SJCRH30 (cell line): ENCODE measurements around the gene CLEC4M. TPM values are rescaled to one million over a fixed set of nuclear protein-coding genes. Genes with fewer than 3 reads are reported as not detected.
"Not testable (repeated sequence)": the region's sequence is repeated elsewhere in the genome, so short reads cannot be mapped to it uniquely, and the experiment has no call there.

Experiments
- DNase-seq, 2 experiments: peaks; one replicate each; pipeline ENCODE4 v3.0.0-alpha.2; 2015 to 2020
- H3K27ac ChIP-seq: fragments of 250-450 bp; sonication (Bioruptor Pico); 2 replicates; pipeline ENCODE4 v1.5.1; 2020; ENCODE audit warnings: mild to moderate bottlenecking, moderate library complexity
- H3K27me3 ChIP-seq: fragments of 250-450 bp; sonication (Bioruptor Pico); 2 replicates; pipeline ENCODE4 v1.5.1; 2020; ENCODE audit warnings: mild to moderate bottlenecking, moderate library complexity
- H3K36me3 ChIP-seq: fragments of 250-450 bp; sonication (Bioruptor Pico); 2 replicates; pipeline ENCODE4 v1.5.1; 2020; ENCODE audit warnings: mild to moderate bottlenecking, moderate library complexity
- H3K4me1 ChIP-seq: fragments of 250-450 bp; sonication (Bioruptor Pico); 2 replicates; pipeline ENCODE4 v1.5.1; 2020; ENCODE audit warnings: mild to moderate bottlenecking, moderate library complexity
- H3K4me3 ChIP-seq: fragments of 250-450 bp; sonication (Bioruptor Pico); 2 replicates; pipeline ENCODE4 v1.5.1; 2020; ENCODE audit warnings: mild to moderate bottlenecking, moderate library complexity
- H3K9me3 ChIP-seq: fragments of 250-450 bp; sonication (Bioruptor Pico); replicated peaks from 2 replicates; pipeline ENCODE4 v1.5.1; 2020; ENCODE audit warnings: mild to moderate bottlenecking, moderate library complexity
- total RNA-seq: library from RNA; depleted of rRNA; stranded (reverse); fragments of >200 nt; shearing (Covaris generic); gene quantifications from 2 replicates; pipeline ENCODE4 v1.2.3, GENCODE V29; 2014

Gene CLEC4M
- total RNA-seq, 1 experiment from 2014 or later: not detected

DNA sequence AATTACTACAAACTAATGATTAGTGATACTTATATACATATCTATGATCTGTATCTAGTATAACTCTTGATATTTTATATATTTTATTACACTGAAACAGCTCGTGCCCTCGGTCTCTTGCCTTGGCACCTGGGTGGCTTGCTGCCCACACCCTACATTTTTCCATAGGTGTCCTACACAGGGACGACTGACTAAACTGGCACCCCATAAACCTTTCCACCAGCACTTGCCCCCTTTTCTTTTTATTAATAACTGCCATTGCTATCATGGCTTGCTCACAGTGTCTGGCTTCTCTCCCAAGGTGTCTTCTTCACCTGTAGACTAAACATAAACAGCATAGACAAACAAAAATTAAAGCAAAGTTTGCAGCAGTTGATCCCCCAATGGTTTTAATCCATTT is 30.4 kb downstream of the CLEC4M start:
- DNase-seq: no peak
- 0 out of 2 replicates have a peak, but pooled peaks cover 10% of the 10 kb centered on the region for H3K27me3 ChIP-seq

DNA sequence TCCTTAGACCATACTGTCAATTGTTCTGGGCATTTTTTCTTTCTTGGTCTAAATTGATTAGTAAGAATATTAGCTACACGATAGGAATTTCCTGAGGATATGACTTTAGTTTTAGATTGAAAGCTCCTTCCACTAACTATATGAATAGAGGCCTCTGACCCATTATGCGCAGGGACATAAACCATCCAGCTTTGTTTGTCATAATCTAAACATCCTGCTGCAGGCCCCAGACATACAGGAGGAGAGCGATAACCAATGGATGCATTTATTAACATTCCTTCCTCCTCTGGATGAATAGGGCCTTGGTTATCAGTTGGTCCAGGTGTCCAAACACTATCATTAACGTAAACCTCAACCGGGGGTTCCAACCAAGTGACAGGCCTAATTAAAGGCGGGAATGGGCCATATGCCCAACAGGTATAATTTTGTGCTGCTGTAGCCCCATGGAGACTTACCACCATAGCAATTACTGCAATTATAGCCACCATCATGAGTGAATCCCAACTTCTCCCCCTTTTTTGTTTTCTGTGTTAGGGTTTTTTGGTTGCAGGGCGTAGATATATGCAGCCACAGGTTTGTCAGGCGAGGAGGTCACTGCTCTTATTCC is 32.6 kb downstream of the CLEC4M start:
- H3K4me1 ChIP-seq: no peaks in the 10 kb centered on the region
- no peaks in the 10 kb centered on the region for H3K36me3 ChIP-seq
- H3K27ac ChIP-seq: no peak overlapping the region
- peaks cover 17% of the 10 kb centered on the region; the same call in 1 of the 2 replicates for H3K27me3 ChIP-seq
- H3K4me3 ChIP-seq: no peak overlapping the region
- no peaks in the 10 kb centered on the region for H3K9me3 ChIP-seq
- no peak for DNase-seq

More for the DNA sequence above, 30.4 kb downstream of the CLEC4M start:
- Histone ChIP-seq H3K36me3 (no peaks in the 10 kb centered on the region), H3K9me3 (no peaks in the 10 kb centered on the region), H3K4me1 (no peaks in the 10 kb centered on the region), H3K4me3 (no peak overlapping the region), H3K27ac (no peak overlapping the region)

DNA sequence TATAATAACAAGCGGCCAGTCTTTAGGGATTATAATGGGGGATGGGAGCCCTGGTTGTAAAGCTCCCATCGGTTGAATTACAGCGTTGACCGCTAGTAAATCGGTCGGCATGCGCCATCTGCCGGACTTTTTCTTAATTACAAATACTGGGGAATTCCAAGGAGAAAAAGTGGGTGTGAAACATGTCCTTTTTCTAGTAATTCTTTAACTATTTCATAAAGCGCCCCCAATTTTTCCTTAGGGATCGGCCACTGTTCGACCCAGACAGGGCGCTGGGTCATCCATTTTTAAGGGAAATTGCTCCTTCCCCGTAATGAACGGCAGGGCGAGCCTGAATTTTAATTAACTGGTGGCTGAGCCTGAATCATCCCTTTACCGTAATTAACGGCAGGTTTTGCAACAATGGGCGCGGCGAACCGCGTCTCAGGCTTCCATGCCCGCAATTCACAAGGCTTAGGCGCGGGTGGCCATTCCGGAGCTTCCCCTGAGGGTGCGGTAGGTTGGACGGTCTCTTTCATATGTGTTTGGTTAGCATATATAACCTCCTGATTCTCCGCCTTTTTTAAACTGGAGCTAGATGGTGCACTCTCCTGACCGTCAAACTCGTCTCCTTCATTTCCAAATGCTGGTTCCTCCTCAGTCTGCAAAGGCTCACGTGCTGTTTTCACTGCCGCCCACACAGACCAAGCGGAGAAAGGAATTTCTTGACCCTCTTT is 36.8 kb downstream of the CLEC4M start:
- DNase-seq: peak; percentile 54 to 70

DNA sequence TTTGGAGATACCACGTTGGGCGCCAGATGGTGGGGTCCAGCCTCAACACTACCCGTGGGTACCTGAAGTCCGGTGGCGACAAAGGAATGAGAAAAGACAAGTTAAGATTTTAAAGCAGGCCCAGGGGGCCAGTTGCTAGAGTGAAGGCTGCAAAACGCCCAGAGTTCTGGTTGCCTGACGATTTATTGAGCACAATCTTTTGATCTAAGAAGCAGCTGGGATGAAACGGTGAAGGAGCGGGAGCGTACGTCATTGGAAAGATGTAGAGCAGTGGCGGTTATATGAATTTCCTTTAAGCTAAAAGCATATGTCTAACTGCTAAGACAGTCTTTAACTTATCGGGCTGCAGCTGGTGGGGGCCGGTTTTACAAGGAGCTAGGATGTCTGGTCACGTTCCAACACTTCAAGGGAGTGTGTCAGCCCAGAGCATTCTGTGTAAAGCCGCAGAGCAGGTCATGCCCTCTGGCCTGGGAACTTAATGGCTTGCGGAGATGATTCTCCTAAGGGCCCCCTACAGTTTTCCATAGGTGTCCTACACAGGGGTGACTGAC is 38.1 kb downstream of the CLEC4M start:
- no peak overlapping the region for H3K4me3 ChIP-seq
- no peak overlapping the region for H3K27ac ChIP-seq
- 0 out of 2 replicates have a peak, but pooled peaks cover 3% of the 10 kb centered on the region for H3K9me3 ChIP-seq
- no peaks in the 10 kb centered on the region for H3K4me1 ChIP-seq
- no peaks in the 10 kb centered on the region for H3K36me3 ChIP-seq
- DNase-seq: no peak
- peaks cover 17% of the 10 kb centered on the region; the same call in 1 of the 2 replicates for H3K27me3 ChIP-seq

More for the DNA sequence above, 36.8 kb downstream of the CLEC4M start:
- Histone ChIP-seq H3K27me3 (peaks cover 17% of the 10 kb centered on the region; the same call in 1 of the 2 replicates), H3K4me3 (no peak overlapping the region), H3K9me3 (0 out of 2 replicates have a peak, but pooled peaks cover 3% of the 10 kb centered on the region), H3K27ac (no peak overlapping the region), H3K36me3 (no peaks in the 10 kb centered on the region), H3K4me1 (no peaks in the 10 kb centered on the region)

DNA sequence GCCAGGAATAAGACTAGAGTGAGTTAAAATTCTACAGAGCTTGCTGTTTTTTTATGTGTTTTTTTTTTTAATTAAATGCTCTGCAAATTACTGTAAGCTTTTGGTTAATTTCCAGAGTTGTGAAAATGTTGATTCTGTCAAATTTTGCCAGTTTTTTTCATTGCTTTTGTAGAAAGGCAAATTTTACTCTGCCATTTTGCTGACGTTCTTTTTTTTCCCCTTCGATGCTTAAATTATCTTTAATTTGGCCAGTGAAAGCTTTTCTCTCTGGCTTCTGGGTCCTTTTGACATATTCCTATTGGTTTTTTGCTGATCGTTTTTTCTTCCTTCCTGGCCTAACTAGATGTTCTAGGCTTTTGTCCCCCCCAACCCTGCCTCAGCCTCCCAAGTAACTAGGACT is 43.2 kb downstream of the CLEC4M start:
- no peak overlapping the region for H3K27ac ChIP-seq
- H3K27me3 ChIP-seq: 0 out of 2 replicates have a peak, but pooled peaks cover 3% of the 10 kb centered on the region
- no peak for DNase-seq
- H3K36me3 ChIP-seq: no peaks in the 10 kb centered on the region
- H3K9me3 ChIP-seq: 0 out of 2 replicates have a peak, but pooled peaks cover 3% of the 10 kb centered on the region
- H3K4me1 ChIP-seq: no peaks in the 10 kb centered on the region
- H3K4me3 ChIP-seq: no peak overlapping the region

DNA sequence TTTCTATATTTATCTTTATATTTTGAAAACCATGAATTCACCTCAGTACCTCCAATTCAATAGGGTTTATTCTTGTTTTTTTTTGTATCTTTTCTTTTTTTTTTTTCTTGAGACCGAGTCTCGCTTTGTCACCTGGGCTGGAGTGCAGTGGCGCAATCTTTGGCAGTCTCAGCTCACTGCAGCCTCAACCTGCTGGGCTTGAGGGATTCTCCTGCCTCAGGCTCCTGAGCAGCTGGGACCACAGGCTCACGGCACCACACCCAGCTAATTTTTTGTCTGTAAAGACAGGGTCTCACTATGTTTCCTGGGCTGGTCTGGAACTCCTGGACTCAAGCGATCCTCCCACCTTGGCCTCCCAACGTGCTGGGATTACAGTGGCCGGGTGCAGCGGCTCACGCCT is 43.8 kb downstream of the CLEC4M start:
- DNase-seq: no peak
- Histone ChIP-seq H3K4me3 (no peak overlapping the region), H3K36me3 (no peaks in the 10 kb centered on the region), H3K9me3 (0 out of 2 replicates have a peak, but pooled peaks cover 3% of the 10 kb centered on the region), H3K27me3 (0 out of 2 replicates have a peak, but pooled peaks cover 3% of the 10 kb centered on the region), H3K4me1 (no peaks in the 10 kb centered on the region), H3K27ac (no peak overlapping the region)

DNA sequence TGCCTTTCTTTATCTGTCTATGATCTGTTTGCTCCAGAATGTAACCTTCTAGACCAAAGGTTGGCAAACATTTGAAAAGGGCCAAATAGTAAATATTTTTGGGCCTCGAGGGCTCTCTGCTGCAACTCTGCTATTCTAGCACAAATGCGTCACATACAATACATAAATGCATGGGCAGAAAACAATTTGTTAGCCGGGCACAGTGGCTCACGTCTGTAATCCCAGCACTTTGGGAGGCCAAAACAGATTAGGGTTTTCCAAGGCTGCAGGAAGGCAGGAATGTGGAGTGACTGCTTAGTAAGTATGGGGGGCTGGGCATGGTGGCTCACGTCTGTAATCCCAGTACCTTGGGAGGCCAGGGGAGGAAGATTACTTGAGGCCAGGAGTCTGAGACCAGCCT is 45.1 kb downstream of the CLEC4M start:
- H3K9me3 ChIP-seq: no peaks in the 10 kb centered on the region
- H3K36me3 ChIP-seq: no peaks in the 10 kb centered on the region
- H3K4me3 ChIP-seq: no peak overlapping the region
- no peaks in the 10 kb centered on the region for H3K4me1 ChIP-seq
- no peak overlapping the region for H3K27ac ChIP-seq
- 0 out of 2 replicates have a peak, but pooled peaks cover 3% of the 10 kb centered on the region for H3K27me3 ChIP-seq
- no peak for DNase-seq

DNA sequence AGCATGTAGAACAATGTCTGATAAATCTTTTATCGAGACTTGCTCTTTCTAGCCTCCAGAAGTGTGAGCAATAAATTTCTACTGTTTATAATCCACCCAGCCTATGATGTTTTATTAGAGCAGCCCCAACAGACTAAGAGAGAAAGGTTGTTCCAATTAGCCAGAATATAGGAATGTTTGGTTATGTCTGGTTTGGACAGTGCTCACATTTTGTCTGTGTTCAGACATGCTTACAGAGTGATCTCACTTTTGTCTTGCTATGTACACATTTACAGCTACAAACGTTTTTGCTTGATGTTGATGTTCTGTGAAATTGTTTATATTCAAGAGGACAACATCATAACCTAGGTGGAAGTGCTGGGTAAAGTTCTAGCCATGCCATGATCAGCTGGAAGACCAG is 48.9 kb downstream of the CLEC4M start:
- no peaks in the 10 kb centered on the region for H3K27me3 ChIP-seq
- H3K36me3 ChIP-seq: no peaks in the 10 kb centered on the region
- H3K4me3 ChIP-seq: no peak overlapping the region
- no peaks in the 10 kb centered on the region for H3K4me1 ChIP-seq
- no peak for DNase-seq
- no peaks in the 10 kb centered on the region for H3K9me3 ChIP-seq
- H3K27ac ChIP-seq: no peak overlapping the region

DNA sequence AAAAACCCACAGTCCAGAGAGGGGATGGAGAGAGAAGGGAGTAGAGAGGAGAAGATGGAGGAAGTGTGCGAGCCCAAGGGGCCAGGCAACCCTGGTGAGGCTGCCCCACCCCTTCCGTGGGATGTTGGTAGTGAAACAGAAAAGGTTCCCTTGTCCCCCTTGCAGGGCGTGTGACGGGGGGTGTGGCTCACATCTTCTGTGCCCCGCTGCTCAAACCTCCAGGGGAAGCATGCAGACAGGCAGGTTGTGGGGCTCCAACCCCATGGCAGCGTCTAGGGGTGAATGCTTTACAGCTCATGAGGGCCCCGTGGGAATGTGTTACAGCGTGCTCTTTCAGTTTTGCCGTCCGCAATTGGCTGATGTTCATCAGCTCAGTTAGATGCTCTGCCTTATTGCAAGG is 52.3 kb downstream of the CLEC4M start:
- Histone ChIP-seq H3K27ac (no peak overlapping the region), H3K4me3 (no peak overlapping the region), H3K4me1 (no peaks in the 10 kb centered on the region), H3K36me3 (no peaks in the 10 kb centered on the region), H3K9me3 (no peaks in the 10 kb centered on the region), H3K27me3 (no peaks in the 10 kb centered on the region)
- no peak for DNase-seq

DNA sequence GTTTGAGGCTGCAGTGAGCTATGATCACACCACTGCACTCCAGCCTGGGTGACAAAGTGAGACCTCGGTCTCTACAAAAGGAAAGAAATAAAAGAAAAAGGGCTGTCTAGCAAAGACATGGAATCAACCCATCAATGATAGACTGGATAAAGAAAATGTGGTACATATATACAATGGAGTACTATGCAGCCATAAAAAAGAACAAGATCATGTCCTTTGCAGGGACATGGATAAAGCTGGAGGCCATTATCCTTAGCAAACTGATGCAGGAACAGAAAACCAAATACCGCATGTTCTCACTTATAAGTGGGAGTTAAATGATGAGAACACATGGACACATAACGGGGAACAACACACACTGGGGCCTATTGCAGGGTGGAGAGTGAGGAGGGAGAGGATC is 53.0 kb downstream of the CLEC4M start:
- DNase-seq, H3K27me3 ChIP-seq, H3K36me3 ChIP-seq, H3K4me1 ChIP-seq, H3K27ac ChIP-seq, H3K4me3 ChIP-seq, H3K9me3 ChIP-seq: not testable (repeated sequence)

DNA sequence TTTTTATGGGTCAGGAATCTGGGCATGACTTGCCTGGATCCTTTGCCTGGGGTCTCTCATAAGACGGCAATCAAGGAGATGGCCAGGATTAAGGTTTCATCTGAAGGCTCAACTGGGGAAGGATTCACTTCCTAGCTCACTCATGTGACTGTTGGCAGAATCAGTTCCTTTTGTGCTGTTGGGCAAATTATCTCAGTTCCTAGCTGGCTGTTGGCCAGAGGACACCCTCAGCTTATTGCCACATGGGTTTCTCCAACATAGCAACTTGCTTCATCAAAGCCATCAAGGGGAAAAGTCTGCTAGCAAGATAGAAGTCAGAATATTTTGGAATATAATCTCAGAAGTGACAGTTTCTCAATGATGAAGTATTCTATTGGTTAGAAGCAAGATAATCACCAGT is 54.8 kb downstream of the CLEC4M start:
- Histone ChIP-seq H3K4me1 (no peaks in the 10 kb centered on the region), H3K9me3 (no peaks in the 10 kb centered on the region), H3K27me3 (no peaks in the 10 kb centered on the region), H3K36me3 (no peaks in the 10 kb centered on the region), H3K4me3 (no peak overlapping the region), H3K27ac (no peak overlapping the region)
- DNase-seq: no peak

DNA sequence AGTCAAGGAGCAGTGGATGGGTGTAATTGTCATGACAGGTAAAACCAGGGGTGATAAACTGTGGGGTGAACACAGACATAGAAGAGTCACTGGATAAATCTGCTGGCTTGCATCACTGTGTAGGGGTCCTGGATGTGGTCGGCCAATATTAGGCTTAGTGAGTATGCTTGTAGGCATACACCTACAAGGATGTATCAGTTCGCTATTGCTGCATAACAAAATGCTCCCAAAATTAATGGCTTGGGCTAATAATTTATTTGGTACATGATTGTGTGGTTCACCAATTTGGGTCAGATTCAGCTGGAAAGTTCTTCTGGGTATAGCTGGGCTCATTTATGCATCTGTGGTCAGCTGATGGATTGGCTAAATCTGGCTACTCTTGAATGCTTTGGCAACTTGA is 55.8 kb downstream of the CLEC4M start:
- Histone ChIP-seq H3K36me3 (no peaks in the 10 kb centered on the region), H3K4me3 (no peak overlapping the region), H3K4me1 (no peaks in the 10 kb centered on the region), H3K27me3 (no peaks in the 10 kb centered on the region), H3K9me3 (no peaks in the 10 kb centered on the region), H3K27ac (no peak overlapping the region)
- DNase-seq: no peak
